22Rv1 (cell line): ENCODE measurements around the gene MYCBPAP.

Source experiments
- ZFX ChIP-seq: fragments of 450-650 bp; IDR thresholded peaks from 2 replicates; pipeline ENCODE4 v1.6.1; 2017; ENCODE audit warnings: antibody characterized with exemption, borderline replicate concordance
- TF ChIP-seq, protein P1 (sequence below): fragments of 450-650 bp; IDR thresholded peaks from 2 replicates; pipeline ENCODE4 v1.5.1; 2017; ENCODE audit warnings: mild to moderate bottlenecking

DNA sequence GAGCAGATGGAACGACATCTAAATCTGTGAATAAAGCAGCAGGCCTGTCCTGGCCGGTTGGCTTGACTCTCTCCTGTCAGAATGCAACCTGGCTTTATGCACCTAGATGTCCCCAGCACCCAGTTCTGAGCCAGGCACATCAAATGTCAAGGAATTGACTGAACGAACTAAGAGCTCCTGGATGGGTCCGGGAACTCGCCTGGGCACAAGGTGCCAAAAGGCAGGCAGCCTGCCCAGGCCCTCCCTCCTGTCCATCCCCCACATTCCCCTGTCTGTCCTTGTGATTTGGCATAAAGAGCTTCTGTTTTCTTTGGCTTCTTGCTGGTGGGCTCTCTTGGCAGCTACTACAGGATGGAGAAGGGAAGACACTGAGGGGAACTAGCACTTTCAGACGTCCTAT, 33.7 kb upstream of the MYCBPAP start:
- TF ChIP-seq, protein P1, sequence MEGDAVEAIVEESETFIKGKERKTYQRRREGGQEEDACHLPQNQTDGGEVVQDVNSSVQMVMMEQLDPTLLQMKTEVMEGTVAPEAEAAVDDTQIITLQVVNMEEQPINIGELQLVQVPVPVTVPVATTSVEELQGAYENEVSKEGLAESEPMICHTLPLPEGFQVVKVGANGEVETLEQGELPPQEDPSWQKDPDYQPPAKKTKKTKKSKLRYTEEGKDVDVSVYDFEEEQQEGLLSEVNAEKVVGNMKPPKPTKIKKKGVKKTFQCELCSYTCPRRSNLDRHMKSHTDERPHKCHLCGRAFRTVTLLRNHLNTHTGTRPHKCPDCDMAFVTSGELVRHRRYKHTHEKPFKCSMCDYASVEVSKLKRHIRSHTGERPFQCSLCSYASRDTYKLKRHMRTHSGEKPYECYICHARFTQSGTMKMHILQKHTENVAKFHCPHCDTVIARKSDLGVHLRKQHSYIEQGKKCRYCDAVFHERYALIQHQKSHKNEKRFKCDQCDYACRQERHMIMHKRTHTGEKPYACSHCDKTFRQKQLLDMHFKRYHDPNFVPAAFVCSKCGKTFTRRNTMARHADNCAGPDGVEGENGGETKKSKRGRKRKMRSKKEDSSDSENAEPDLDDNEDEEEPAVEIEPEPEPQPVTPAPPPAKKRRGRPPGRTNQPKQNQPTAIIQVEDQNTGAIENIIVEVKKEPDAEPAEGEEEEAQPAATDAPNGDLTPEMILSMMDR = no peak
- TF ChIP-seq ZFX = no peak
